ENCODE results near the gene LTBP4.

GRCh38 chr19:40589591-40590429, 11.4 kb upstream of the LTBP4 start:
- no peak for TF ChIP-seq YY1 (tag by site-specific recombination; IDR thresholded peaks at IDR 0.05)
- no peak for TF ChIP-seq ZNF133 (tag by site-specific recombination; IDR thresholded peaks at IDR 0.05)
- TF ChIP-seq, protein P1, sequence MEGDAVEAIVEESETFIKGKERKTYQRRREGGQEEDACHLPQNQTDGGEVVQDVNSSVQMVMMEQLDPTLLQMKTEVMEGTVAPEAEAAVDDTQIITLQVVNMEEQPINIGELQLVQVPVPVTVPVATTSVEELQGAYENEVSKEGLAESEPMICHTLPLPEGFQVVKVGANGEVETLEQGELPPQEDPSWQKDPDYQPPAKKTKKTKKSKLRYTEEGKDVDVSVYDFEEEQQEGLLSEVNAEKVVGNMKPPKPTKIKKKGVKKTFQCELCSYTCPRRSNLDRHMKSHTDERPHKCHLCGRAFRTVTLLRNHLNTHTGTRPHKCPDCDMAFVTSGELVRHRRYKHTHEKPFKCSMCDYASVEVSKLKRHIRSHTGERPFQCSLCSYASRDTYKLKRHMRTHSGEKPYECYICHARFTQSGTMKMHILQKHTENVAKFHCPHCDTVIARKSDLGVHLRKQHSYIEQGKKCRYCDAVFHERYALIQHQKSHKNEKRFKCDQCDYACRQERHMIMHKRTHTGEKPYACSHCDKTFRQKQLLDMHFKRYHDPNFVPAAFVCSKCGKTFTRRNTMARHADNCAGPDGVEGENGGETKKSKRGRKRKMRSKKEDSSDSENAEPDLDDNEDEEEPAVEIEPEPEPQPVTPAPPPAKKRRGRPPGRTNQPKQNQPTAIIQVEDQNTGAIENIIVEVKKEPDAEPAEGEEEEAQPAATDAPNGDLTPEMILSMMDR (tag by site-specific recombination; IDR thresholded peaks at IDR 0.05) = no peak
- TF ChIP-seq MYNN (tag by site-specific recombination; IDR thresholded peaks at IDR 0.05; ENCODE audit: borderline replicate concordance) = no peak
- no peak for TF ChIP-seq ZBTB49 (tag by site-specific recombination; IDR thresholded peaks at IDR 0.05; ENCODE audit: low read depth)
- no peak for TF ChIP-seq ZNF501 (tag by site-specific recombination; IDR thresholded peaks at IDR 0.05)
- TF ChIP-seq, protein P2, sequence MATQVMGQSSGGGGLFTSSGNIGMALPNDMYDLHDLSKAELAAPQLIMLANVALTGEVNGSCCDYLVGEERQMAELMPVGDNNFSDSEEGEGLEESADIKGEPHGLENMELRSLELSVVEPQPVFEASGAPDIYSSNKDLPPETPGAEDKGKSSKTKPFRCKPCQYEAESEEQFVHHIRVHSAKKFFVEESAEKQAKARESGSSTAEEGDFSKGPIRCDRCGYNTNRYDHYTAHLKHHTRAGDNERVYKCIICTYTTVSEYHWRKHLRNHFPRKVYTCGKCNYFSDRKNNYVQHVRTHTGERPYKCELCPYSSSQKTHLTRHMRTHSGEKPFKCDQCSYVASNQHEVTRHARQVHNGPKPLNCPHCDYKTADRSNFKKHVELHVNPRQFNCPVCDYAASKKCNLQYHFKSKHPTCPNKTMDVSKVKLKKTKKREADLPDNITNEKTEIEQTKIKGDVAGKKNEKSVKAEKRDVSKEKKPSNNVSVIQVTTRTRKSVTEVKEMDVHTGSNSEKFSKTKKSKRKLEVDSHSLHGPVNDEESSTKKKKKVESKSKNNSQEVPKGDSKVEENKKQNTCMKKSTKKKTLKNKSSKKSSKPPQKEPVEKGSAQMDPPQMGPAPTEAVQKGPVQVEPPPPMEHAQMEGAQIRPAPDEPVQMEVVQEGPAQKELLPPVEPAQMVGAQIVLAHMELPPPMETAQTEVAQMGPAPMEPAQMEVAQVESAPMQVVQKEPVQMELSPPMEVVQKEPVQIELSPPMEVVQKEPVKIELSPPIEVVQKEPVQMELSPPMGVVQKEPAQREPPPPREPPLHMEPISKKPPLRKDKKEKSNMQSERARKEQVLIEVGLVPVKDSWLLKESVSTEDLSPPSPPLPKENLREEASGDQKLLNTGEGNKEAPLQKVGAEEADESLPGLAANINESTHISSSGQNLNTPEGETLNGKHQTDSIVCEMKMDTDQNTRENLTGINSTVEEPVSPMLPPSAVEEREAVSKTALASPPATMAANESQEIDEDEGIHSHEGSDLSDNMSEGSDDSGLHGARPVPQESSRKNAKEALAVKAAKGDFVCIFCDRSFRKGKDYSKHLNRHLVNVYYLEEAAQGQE (tag by site-specific recombination; IDR thresholded peaks at IDR 0.05) = no peak
- TF ChIP-seq ZNF416 (tag by site-specific recombination; IDR thresholded peaks at IDR 0.05) = no peak
- TF ChIP-seq ZFHX2 (tag by site-specific recombination; conservative IDR thresholded peaks at IDR 0.05) = no peak
